ENCODE data around the gene EIF1. TPM values are rescaled to one million over a fixed set of nuclear protein-coding genes. Genes with fewer than 3 reads are reported as not detected.

The EIF1 gene
- total and polyA plus RNA-seq, 2 of the 8 experiments (the other 6 are each of a cell fraction or from before 2014, with no cell fraction given): 175 to 539 TPM

GRCh38 chr17:41681776-41682175 is 6.9 kb upstream of the EIF1 start:
- Histone ChIP-seq H3K4me1 (replicated peaks in 1 of 4; ENCODE audit: control insufficient read depth in 3 of 4, insufficient read depth in 4 of 4, low read length in 3 of 4) (peaks cover 0 to 12% (median 5%) of the 10 kb centered on the region in 4 experiments; a peak in 6 of 7 replicates), H3K4me2 (ENCODE audit: insufficient read depth in 1 of 2, low read depth in 2 of 2, low read length in 2 of 2) (no peak overlapping the region), H2AFZ (ENCODE audit: low read length) (no peak overlapping the region), H3K56ac (replicated peaks; ENCODE audit: insufficient read length, low read depth, low read length) (no peak overlapping the region), H2BK20ac (ENCODE audit: low read length) (no peak overlapping the region), H3K23me2 (ENCODE audit: low read depth, low read length) (no peaks in the 10 kb centered on the region), H3K9me3 (ENCODE audit: insufficient read depth in 2 of 2, low read depth in 1 of 2, low read length in 1 of 2) (no peaks in the 10 kb centered on the region), H3K79me2 (ENCODE audit: control insufficient read depth in 1 of 2, insufficient read depth in 2 of 2, low read length in 2 of 2) (no peaks in the 10 kb centered on the region), H2BK120ac (replicated peaks; ENCODE audit: low read depth, low read length) (no peak overlapping the region), H2BK12ac (ENCODE audit: low read depth, low read length) (no peak overlapping the region), H4K91ac (replicated peaks; ENCODE audit: insufficient read length, low read length) (no peak overlapping the region), H3K4ac (replicated peaks; ENCODE audit: insufficient read length, low read depth, low read length) (no peak overlapping the region), H3K14ac (ENCODE audit: insufficient read length) (no peak overlapping the region), H3K36me3 (ENCODE audit: control insufficient read depth in 2 of 4, insufficient read depth in 4 of 4, low read length in 3 of 4) (no peaks in the 10 kb centered on the region), H3K79me1 (ENCODE audit: low read depth, low read length) (no peaks in the 10 kb centered on the region), H2AK5ac (ENCODE audit: low read depth, low read length) (no peak overlapping the region), H3K27ac (ENCODE audit: low read depth, low read length) (no peak overlapping the region), H4K20me1 (replicated peaks in 1 of 2; ENCODE audit: control insufficient read depth in 1 of 2, insufficient read depth in 2 of 2, low read length in 2 of 2) (no peaks in the 10 kb centered on the region), H3K4me3 (ENCODE audit: extremely low read depth in 1 of 4, insufficient read depth in 2 of 4, low read depth in 3 of 4, low read length in 4 of 4) (no peak overlapping the region), H4K5ac (ENCODE audit: insufficient read length, low read depth, low read length) (no peak overlapping the region), H3K9ac (replicated peaks in 1 of 4; ENCODE audit: extremely low read depth in 1 of 4, low read depth in 3 of 4, low read length in 3 of 4) (no peak overlapping the region), H3K27me3 (replicated peaks in 1 of 4; ENCODE audit: control insufficient read depth in 3 of 4, extremely low read depth in 1 of 4, insufficient read depth in 3 of 4, low read length in 3 of 4) (no peaks in the 10 kb centered on the region), H2BK5ac (ENCODE audit: low read depth, low read length) (no peak overlapping the region), H3K18ac (ENCODE audit: extremely low read depth, low read length) (no peak overlapping the region), H3K23ac (ENCODE audit: insufficient read length) (no peak overlapping the region), H2BK15ac (ENCODE audit: low read length) (no peak overlapping the region), H4K8ac (ENCODE audit: extremely low read depth, insufficient read depth, low read length) (no peak overlapping the region)
- no peak for DNase-seq (ENCODE audit: low read depth in 1 of 2, low spot score in 2 of 2)
- ChIA-PET CTCF (ENCODE audit: partially characterized antibody) (interaction anchor here (1.2 to 7.1 kb wide), 3 partner anchors 14 to 25 kb away, joined by 4 to 59 read pairs (median 22); no protein-coding TSS in a partner anchor), POLR2A (ENCODE audit: partially characterized antibody) (interaction anchor here (9.2 kb wide), 1 partner anchor 8 kb away, joined by 233 read pairs; the partner anchor contains the start of gene EIF1)
- TF ChIP-seq EP300 (IDR thresholded peaks at IDR 0.05; ENCODE audit: borderline replicate concordance in 1 of 2, low read depth in 2 of 2, low read length in 2 of 2) (no peak), MAX (IDR thresholded peaks at IDR 0.05) (no peak), TCF12 (IDR thresholded peaks at IDR 0.05; ENCODE audit: low read depth, low read length) (no peak), JUN (IDR thresholded peaks at IDR 0.05; ENCODE audit: low read depth, low read length) (no peak), POLR2AphosphoS5 (IDR thresholded peaks at IDR 0.05; ENCODE audit: low read depth, low read length) (no peak), TEAD4 (IDR thresholded peaks at IDR 0.05; ENCODE audit: low read depth, low read length) (no peak), HDAC2 (IDR thresholded peaks at IDR 0.05; ENCODE audit: borderline replicate concordance in 1 of 2, low read depth in 2 of 2, low read length in 2 of 2) (no peak), NRF1 (IDR thresholded peaks at IDR 0.05; ENCODE audit: low read depth, low read length) (no peak)
- WGBS, 2 experiments (ENCODE audit: extremely low coverage in 1 of 2, insufficient coverage in 1 of 2, insufficient read length in 1 of 2, insufficient replicate concordance in 2 of 2, low coverage in 1 of 2, low lambda C conversion rate in 2 of 2, missing lambda C conversion rate in 1 of 2): 89% methylated on average over 3 of the region's 3 CpGs; no CpG with 5 or more reads in 1 of the 2 experiments
- no peak for FAIRE-seq
